Kidney epithelial cell (primary cell): ENCODE results near the gene DCTN4. TPM values are rescaled to one million over a fixed set of nuclear protein-coding genes. Genes with fewer than 3 reads are reported as not detected.

ENCODE experiments used
- DNase-seq: peaks from one replicate; pipeline ENCODE4 v3.0.0-alpha.2; 2010; ENCODE audit warnings: low read depth
- H3K27me3 ChIP-seq: 2 replicates; pipeline ENCODE4 v1.6.0; 2011; ENCODE audit warnings: low read length; ENCODE audit not compliant: control insufficient read depth, insufficient read depth
- H3K36me3 ChIP-seq: 2 replicates; pipeline ENCODE4 v1.5.1; 2011; ENCODE audit warnings: low read length; ENCODE audit not compliant: control insufficient read depth, insufficient read depth
- H3K4me3 ChIP-seq: 2 replicates; pipeline ENCODE4 v1.5.1; 2011; ENCODE audit warnings: low read depth, mild to moderate bottlenecking, control low read depth, low read length
- CTCF ChIP-seq: IDR thresholded peaks from 2 replicates; pipeline ENCODE4 v1.5.1; 2011; ENCODE audit warnings: mild to moderate bottlenecking, moderate library complexity, low read length, control low read depth, inconsistent platforms; ENCODE audit not compliant: insufficient read depth, poor library complexity, severe bottlenecking
- total RNA-seq: library from RNA; depleted of rRNA; stranded (reverse); fragments of >200 nt; gene quantifications from 2 replicates; pipeline ENCODE4 v1.2.3, GENCODE V29; 2015

DCTN4 gene
- total RNA-seq, 1 donor from 2014 or later = 54.0 TPM

- DNase-seq = peak; percentile 83
- Histone ChIP-seq H3K4me3 (no peak overlapping the region), H3K27me3 (no peaks in the 10 kb centered on the region), H3K36me3 (no peaks in the 10 kb centered on the region)
- no peak for TF ChIP-seq CTCF
These were observed 15.3 kb upstream of the DCTN4 start for GRCh38 chr5:150774145-150774544.

GRCh38 chr5:150771034-150771795 lies 12.4 kb upstream of the DCTN4 start:
- no peak for TF ChIP-seq CTCF
- Histone ChIP-seq H3K27me3 (no peaks in the 10 kb centered on the region), H3K4me3 (no peak overlapping the region), H3K36me3 (no peaks in the 10 kb centered on the region)
- DNase-seq = no peak

GRCh38 chr5:150766251-150766650 lies 7.4 kb upstream of the DCTN4 start:
- Histone ChIP-seq H3K4me3 (no peak overlapping the region), H3K36me3 (no peaks in the 10 kb centered on the region), H3K27me3 (no peaks in the 10 kb centered on the region)
- DNase-seq = no peak
- TF ChIP-seq CTCF = no peak

- H3K27me3 ChIP-seq = no peaks in the 10 kb centered on the region
- no peak for TF ChIP-seq CTCF
- no peak overlapping the region for H3K4me3 ChIP-seq
- DNase-seq = no peak
- no peaks in the 10 kb centered on the region for H3K36me3 ChIP-seq
These were observed 7.0 kb upstream of the DCTN4 start for GRCh38 chr5:150765799-150766169.

GRCh38 chr5:150765011-150765798 lies 6.4 kb upstream of the DCTN4 start:
- no peak for DNase-seq
- no peak for TF ChIP-seq CTCF
- Histone ChIP-seq H3K4me3 (no peak overlapping the region), H3K27me3 (no peaks in the 10 kb centered on the region), H3K36me3 (no peaks in the 10 kb centered on the region)
